Dendritic cell treated with granulocyte-macrophage colony-stimulating factor and Interleukin-4, amounts not matched to agents 40 ng/mL and 50 ng/mL, for 4 days (primary cell): ENCODE results near the gene NPTN.
"Not testable (repeated sequence)": the region's sequence is repeated elsewhere in the genome, so short reads cannot be mapped to it uniquely, and the experiment has no call there.

Experiments used
- H3K27ac Mint-ChIP-seq: one replicate; pipeline ENCODE4 v1.8.0; 2022; ENCODE audit warnings: mild to moderate bottlenecking, mixed read lengths
- H3K27me3 Mint-ChIP-seq: one replicate; pipeline ENCODE4 v1.8.0; 2022; ENCODE audit warnings: mild to moderate bottlenecking, mixed read lengths
- H3K36me3 Mint-ChIP-seq: one replicate; pipeline ENCODE4 v1.8.0; 2022; ENCODE audit warnings: low read depth, mixed read lengths
- H3K4me1 Mint-ChIP-seq: one replicate; pipeline ENCODE4 v1.8.0; 2022; ENCODE audit warnings: low read depth, mixed read lengths
- H3K4me3 Mint-ChIP-seq: one replicate; pipeline ENCODE4 v1.8.0; 2022; ENCODE audit warnings: mild to moderate bottlenecking, moderate library complexity, mixed read lengths
- H3K9me3 Mint-ChIP-seq: one replicate; pipeline ENCODE4 v1.8.0; 2022; ENCODE audit warnings: mixed read lengths
- intact Hi-C: fragments of 100-400 bp; cut with micrococcal nuclease; formaldehyde crosslinking; loops from one replicate; pipeline ENCODE4 v1.15.0; 2022

Gene NPTN

GRCh38 chr15:73568564-73569280 lies 64.5 kb downstream of the NPTN start:
- Mint-ChIP-seq H3K4me3 (no peak overlapping the region), H3K27me3 (no peaks in the 10 kb centered on the region), H3K4me1 (peaks cover 49% of the 10 kb centered on the region)

GRCh38 chr15:73567020-73567419 lies 66.2 kb downstream of the NPTN start:
- peaks cover 47% of the 10 kb centered on the region for H3K4me1 Mint-ChIP-seq
- no peak overlapping the region for H3K4me3 Mint-ChIP-seq
- intact Hi-C loops: no loop called here
- H3K36me3 Mint-ChIP-seq: peaks cover 100% of the 10 kb centered on the region
- H3K27ac Mint-ChIP-seq: no peak overlapping the region
- H3K9me3 Mint-ChIP-seq: no peaks in the 10 kb centered on the region
- no peaks in the 10 kb centered on the region for H3K27me3 Mint-ChIP-seq

More at GRCh38 chr15:73568564-73569280, 64.5 kb downstream of the NPTN start:
- Mint-ChIP-seq H3K36me3 (peaks cover 100% of the 10 kb centered on the region), H3K27ac (peak overlapping the region; percentile 30), H3K9me3 (no peaks in the 10 kb centered on the region)
- intact Hi-C loops: no loop called here

GRCh38 chr15:73564255-73564654 lies 68.9 kb downstream of the NPTN start:
- no peaks in the 10 kb centered on the region for H3K27me3 Mint-ChIP-seq
- peaks cover 28% of the 10 kb centered on the region for H3K4me1 Mint-ChIP-seq
- intact Hi-C loops: no loop called here
- H3K36me3 Mint-ChIP-seq: peaks cover 90% of the 10 kb centered on the region
- peak overlapping the region; percentile 20 for H3K27ac Mint-ChIP-seq
- no peak overlapping the region for H3K4me3 Mint-ChIP-seq
- no peaks in the 10 kb centered on the region for H3K9me3 Mint-ChIP-seq

GRCh38 chr15:73560501-73561117 lies 72.6 kb downstream of the NPTN start:
- H3K27me3 Mint-ChIP-seq: no peaks in the 10 kb centered on the region

GRCh38 chr15:73558529-73558928 lies 74.7 kb downstream of the NPTN start:
- no peak overlapping the region for H3K27ac Mint-ChIP-seq
- no peak overlapping the region for H3K4me3 Mint-ChIP-seq
- peaks cover 79% of the 10 kb centered on the region for H3K36me3 Mint-ChIP-seq
- H3K4me1 Mint-ChIP-seq: peaks cover 5% of the 10 kb centered on the region
- H3K27me3 Mint-ChIP-seq: no peaks in the 10 kb centered on the region
- H3K9me3 Mint-ChIP-seq: no peaks in the 10 kb centered on the region
- intact Hi-C loops: no loop called here

More at GRCh38 chr15:73560501-73561117, 72.6 kb downstream of the NPTN start:
- Mint-ChIP-seq H3K27ac (no peak overlapping the region), H3K4me1 (peaks cover 23% of the 10 kb centered on the region), H3K9me3 (no peaks in the 10 kb centered on the region), H3K36me3 (peaks cover 89% of the 10 kb centered on the region), H3K4me3 (no peak overlapping the region)
- intact Hi-C loops: loop anchor here (1.0 to 2.0 kb wide), 2 partner anchors 76 to 140 kb away; no protein-coding TSS in a partner anchor

- peaks cover 11% of the 10 kb centered on the region for H3K4me1 Mint-ChIP-seq
- peaks cover 56% of the 10 kb centered on the region for H3K36me3 Mint-ChIP-seq
- no peak overlapping the region for H3K27ac Mint-ChIP-seq
- no peaks in the 10 kb centered on the region for H3K9me3 Mint-ChIP-seq
- no peak overlapping the region for H3K4me3 Mint-ChIP-seq
- intact Hi-C loops: no loop called here
- no peaks in the 10 kb centered on the region for H3K27me3 Mint-ChIP-seq
Observed at GRCh38 chr15:73555080-73555479, 78.1 kb downstream of the NPTN start.

GRCh38 chr15:73550190-73550589 lies 83.0 kb downstream of the NPTN start:
- Mint-ChIP-seq H3K9me3 (no peaks in the 10 kb centered on the region), H3K36me3 (peaks cover 14% of the 10 kb centered on the region), H3K4me3 (no peak overlapping the region), H3K27me3 (no peaks in the 10 kb centered on the region), H3K4me1 (peaks cover 6% of the 10 kb centered on the region), H3K27ac (no peak overlapping the region)
- intact Hi-C loops: no loop called here

GRCh38 chr15:73548925-73549324 lies 84.3 kb downstream of the NPTN start:
- H3K27me3 Mint-ChIP-seq, H3K9me3 Mint-ChIP-seq, H3K4me1 Mint-ChIP-seq, H3K4me3 Mint-ChIP-seq, H3K27ac Mint-ChIP-seq, intact Hi-C loops: not testable (repeated sequence)
- peaks cover 11% of the 10 kb centered on the region for H3K36me3 Mint-ChIP-seq

- Mint-ChIP-seq H3K36me3 (peaks cover 6% of the 10 kb centered on the region), H3K27ac (no peak overlapping the region), H3K27me3 (peaks cover 4% of the 10 kb centered on the region), H3K4me3 (no peak overlapping the region), H3K9me3 (no peaks in the 10 kb centered on the region), H3K4me1 (peaks cover 7% of the 10 kb centered on the region)
- intact Hi-C loops: no loop called here
Observed at GRCh38 chr15:73541479-73541878, 91.7 kb downstream of the NPTN start.

GRCh38 chr15:73540161-73540560 lies 93.0 kb downstream of the NPTN start:
- H3K9me3 Mint-ChIP-seq: no peaks in the 10 kb centered on the region
- no peak overlapping the region for H3K4me3 Mint-ChIP-seq
- H3K27ac Mint-ChIP-seq: no peak overlapping the region
- H3K27me3 Mint-ChIP-seq: peaks cover 5% of the 10 kb centered on the region
- peaks cover 7% of the 10 kb centered on the region for H3K4me1 Mint-ChIP-seq
- peaks cover 4% of the 10 kb centered on the region for H3K36me3 Mint-ChIP-seq
- intact Hi-C loops: no loop called here

GRCh38 chr15:73539212-73540128 lies 93.7 kb downstream of the NPTN start:
- Mint-ChIP-seq H3K27me3 (peaks cover 5% of the 10 kb centered on the region), H3K9me3 (no peaks in the 10 kb centered on the region), H3K36me3 (no peaks in the 10 kb centered on the region), H3K27ac (no peak overlapping the region), H3K4me1 (peaks cover 7% of the 10 kb centered on the region), H3K4me3 (no peak overlapping the region)
- intact Hi-C loops: no loop called here

- intact Hi-C loops: no loop called here
- Mint-ChIP-seq H3K27me3 (peaks cover 8% of the 10 kb centered on the region), H3K27ac (no peak overlapping the region), H3K4me1 (peaks cover 7% of the 10 kb centered on the region), H3K9me3 (no peaks in the 10 kb centered on the region), H3K4me3 (no peak overlapping the region), H3K36me3 (no peaks in the 10 kb centered on the region)
Observed at GRCh38 chr15:73538563-73539211, 94.5 kb downstream of the NPTN start.

- Mint-ChIP-seq H3K36me3 (no peaks in the 10 kb centered on the region), H3K27ac (no peak overlapping the region)
Observed at GRCh38 chr15:73538123-73538522, 95.1 kb downstream of the NPTN start.

More at GRCh38 chr15:73538123-73538522, 95.1 kb downstream of the NPTN start:
- H3K9me3 Mint-ChIP-seq: no peaks in the 10 kb centered on the region
- no peak overlapping the region for H3K4me3 Mint-ChIP-seq
- peaks cover 8% of the 10 kb centered on the region for H3K27me3 Mint-ChIP-seq
- intact Hi-C loops: no loop called here
- peaks cover 7% of the 10 kb centered on the region for H3K4me1 Mint-ChIP-seq
